ENCODE measurements around the gene WNT7B.

DNA sequence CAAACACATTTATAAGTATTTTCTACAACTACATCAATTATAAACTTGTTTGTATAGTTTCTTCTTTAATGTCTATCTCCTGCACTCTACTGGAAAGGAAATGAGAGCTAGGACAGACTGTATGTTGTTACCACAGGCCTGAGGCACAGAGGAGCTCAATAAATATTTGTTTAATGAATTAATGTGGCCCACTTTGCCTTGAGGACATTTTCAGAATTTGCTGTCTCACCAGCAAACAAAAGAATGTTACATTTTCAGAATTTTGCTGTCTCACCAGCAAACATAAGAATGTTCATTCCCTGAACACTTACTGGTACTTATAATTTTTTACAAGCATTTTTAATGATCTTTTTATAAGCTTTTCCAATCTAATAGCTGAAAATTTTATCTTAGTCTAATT lies 41.9 kb upstream of the WNT7B start:
- TF ChIP-seq FOXA1 (IDR thresholded peaks at IDR 0.05), result no peak
- TF ChIP-seq SUZ12 (IDR thresholded peaks at IDR 0.05), result no peak
- TF ChIP-seq TARDBP (IDR thresholded peaks at IDR 0.05), result no peak
- no peak for TF ChIP-seq CTBP1 (IDR thresholded peaks at IDR 0.05; ENCODE audit: borderline replicate concordance)
- TF ChIP-seq BHLHE40 (IDR thresholded peaks at IDR 0.05; ENCODE audit: borderline replicate concordance), result no peak
- no peak for TF ChIP-seq FOXM1 (IDR thresholded peaks at IDR 0.05; ENCODE audit: borderline replicate concordance)
- no peak for TF ChIP-seq FOXK2 (IDR thresholded peaks at IDR 0.05)
- TF ChIP-seq ELF4 (IDR thresholded peaks at IDR 0.05), result no peak
- TF ChIP-seq SP1 (IDR thresholded peaks at IDR 0.05), result no peak
- TF ChIP-seq HDGF (IDR thresholded peaks at IDR 0.05; ENCODE audit: borderline replicate concordance), result no peak

All from HEK293T (cell line).